Measurements from ENCODE around the gene RPL27. TPM values are rescaled to one million over a fixed set of nuclear protein-coding genes. Genes with fewer than 3 reads are reported as not detected.

Gene RPL27
- total and polyA plus RNA-seq, 2 of the 13 experiments (the other 11 are each of a cell fraction or from before 2014, with no cell fraction given): 1,585 to 5,840 TPM

GRCh38 chr17:42997984-42998938, at the start of gene RPL27 (continued):
- peak; percentile 64; the same call in 1 of the 2 replicates for TF ChIP-seq ZNF646 (CRISPR knock-in tag; IDR thresholded peaks at IDR 0.05)
- TF ChIP-seq ZGPAT (CRISPR knock-in tag; IDR thresholded peaks at IDR 0.05): peak; percentile 100
- TF ChIP-seq ZNF530 (CRISPR knock-in tag; IDR thresholded peaks at IDR 0.05; ENCODE audit: low read depth): no peak
- no peak for TF ChIP-seq ZNF484 (CRISPR knock-in tag; IDR thresholded peaks at IDR 0.05; ENCODE audit: borderline replicate concordance, low read depth)
- TF ChIP-seq ZBTB21 (CRISPR knock-in tag; IDR thresholded peaks at IDR 0.05): peak; percentile 86
- TF ChIP-seq KDM6A (CRISPR knock-in tag; IDR thresholded peaks at IDR 0.05; ENCODE audit: low read depth): no peak
- TF ChIP-seq ZFP36L1 (CRISPR knock-in tag; IDR thresholded peaks at IDR 0.05): peak; percentile 94; the same call in 1 of the 2 replicates
- TF ChIP-seq FOXP4 (CRISPR knock-in tag; IDR thresholded peaks at IDR 0.05): peak; percentile 91
- TF ChIP-seq XBP1 (CRISPR knock-in tag; IDR thresholded peaks at IDR 0.05): no peak; the same call in 1 of the 2 replicates
- TF ChIP-seq ARNT (IDR thresholded peaks at IDR 0.05): no peak

Data from HepG2 (cell line).